Endodermal cell (in vitro differentiated cells): ENCODE measurements around the gene PITPNC1. TPM values are rescaled to one million over a fixed set of nuclear protein-coding genes. Genes with fewer than 3 reads are reported as not detected.

Experiments
- DNase-seq: peaks from one replicate; pipeline ENCODE4 v3.0.0-alpha.2; 2017
- H3K27ac ChIP-seq: 2 replicates; pipeline ENCODE4 v1.5.1; 2013; ENCODE audit warnings: mild to moderate bottlenecking, low read depth, low read length, moderate library complexity
- H3K27me3 ChIP-seq: 2 replicates; pipeline ENCODE4 v1.6.1; 2013; ENCODE audit warnings: mild to moderate bottlenecking, low read length, moderate library complexity; ENCODE audit not compliant: insufficient read depth, control insufficient read depth, poor library complexity, severe bottlenecking
- H3K36me3 ChIP-seq: 2 replicates; pipeline ENCODE4 v1.7.0; 2013; ENCODE audit warnings: mild to moderate bottlenecking, low read length, moderate library complexity; ENCODE audit not compliant: control insufficient read depth, insufficient read depth
- H3K4me1 ChIP-seq: one replicate; pipeline ENCODE4 v1.7.0; 2013; ENCODE audit warnings: low read length; ENCODE audit not compliant: control insufficient read depth, insufficient read depth
- H3K4me3 ChIP-seq: 2 replicates; pipeline ENCODE4 v1.5.1; 2013; ENCODE audit warnings: mild to moderate bottlenecking, low read length, moderate library complexity
- H3K9ac ChIP-seq: 2 replicates; pipeline ENCODE4 v1.6.1; 2013; ENCODE audit warnings: mild to moderate bottlenecking, low read length, moderate library complexity; ENCODE audit not compliant: poor library complexity, severe bottlenecking; ENCODE audit errors: extremely low read depth
- H3K9me3 ChIP-seq: 2 replicates; pipeline ENCODE4 v1.6.1; 2013; ENCODE audit warnings: mild to moderate bottlenecking, low read length, moderate library complexity; ENCODE audit not compliant: control insufficient read depth
- H3K27ac Mint-ChIP-seq: 2 replicates; pipeline ENCODE4 v1.8.0; 2020; ENCODE audit warnings: mixed read lengths
- H3K27me3 Mint-ChIP-seq: 2 replicates; pipeline ENCODE4 v1.8.0; 2021; ENCODE audit warnings: mild to moderate bottlenecking, mixed read lengths; ENCODE audit not compliant: insufficient read depth
- H3K36me3 Mint-ChIP-seq: 2 replicates; pipeline ENCODE4 v1.8.0; 2020; ENCODE audit warnings: low read depth, mixed read lengths
- H3K4me1 Mint-ChIP-seq: 2 replicates; pipeline ENCODE4 v1.8.0; 2020; ENCODE audit warnings: mixed read lengths
- H3K4me3 Mint-ChIP-seq: 2 replicates; pipeline ENCODE4 v1.8.0; 2020; ENCODE audit warnings: mild to moderate bottlenecking, moderate library complexity, mixed read lengths
- H3K9me3 Mint-ChIP-seq: 2 replicates; pipeline ENCODE4 v1.8.0; 2020; ENCODE audit warnings: mild to moderate bottlenecking, mixed read lengths
- CTCF ChIP-seq: fragments of 200-600 bp; sonication (generic); conservative IDR thresholded peaks from 2 replicates; pipeline ENCODE4 v1.5.0; 2021; ENCODE audit warnings: antibody characterized with exemption, mild to moderate bottlenecking
- WGBS, 2 experiments: methylation state at CpG; one replicate each; pipeline versions ENCODE4 v1.1.5 to v1.1.7; 2013; ENCODE audit warnings: missing lambda C conversion rate in 2 of 2, mixed read lengths in 1 of 2; ENCODE audit not compliant: insufficient coverage in 1 of 2, insufficient read length in 1 of 2; 5-methylcytosine and 5-hydroxymethylcytosine counted together
- total RNA-seq, 2 donors: library from RNA; stranded (reverse); fragmentation: NEBNext Ultra II Directional in 1 of 2; extraction: Animal tissue kit (Norgen Biotek cat#: 25700) in 1 of 2; gene quantifications; 2 replicates in 1 of 2; 3 replicates in 1 of 2; pipeline ENCODE4 v1.2.1, GENCODE V29; 2021

The PITPNC1 gene
- total RNA-seq, 2 donors from 2014 or later = 28.9 to 36.4 TPM

DNA sequence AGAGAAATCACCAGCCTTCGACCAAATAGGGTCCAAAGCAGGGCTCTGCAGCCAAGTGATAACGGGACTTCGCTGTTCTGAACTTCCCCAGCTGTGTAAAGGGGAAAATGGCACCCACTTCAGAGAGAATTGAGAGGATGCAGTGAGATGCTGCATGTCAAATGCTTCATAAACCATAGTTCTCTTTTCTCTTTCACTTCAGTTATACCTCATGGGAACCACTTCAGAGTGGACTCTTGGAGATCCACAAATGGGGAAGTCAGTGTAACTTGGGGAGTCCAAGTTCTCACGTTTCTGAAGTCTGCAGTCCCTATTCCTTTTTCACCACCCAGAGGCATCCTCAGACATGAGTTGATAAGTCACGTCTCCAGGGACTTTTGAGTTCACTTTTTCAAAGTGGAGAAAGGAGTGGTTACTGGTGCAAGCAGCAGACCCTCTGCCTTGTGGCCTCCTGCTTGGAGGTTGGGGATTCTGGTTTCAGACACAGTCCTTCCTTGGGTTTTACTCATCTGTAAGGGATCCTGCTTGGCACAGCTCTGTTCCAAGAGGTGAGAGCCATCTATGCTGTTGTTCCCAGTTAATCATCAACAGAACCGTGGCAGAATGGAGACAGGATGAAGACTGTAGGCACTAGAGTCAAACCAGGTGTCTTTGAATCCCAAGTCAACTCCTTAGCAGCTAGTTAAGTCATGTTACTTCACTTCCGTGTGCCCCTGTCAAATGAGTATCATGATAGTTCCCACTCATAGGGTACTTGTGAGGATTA, 217.2 kb downstream of the PITPNC1 start:
- Histone ChIP-seq H3K27ac (no peak overlapping the region), H3K27me3 (no peaks in the 10 kb centered on the region), H3K9me3 (peaks cover 9% of the 10 kb centered on the region), H3K36me3 (no peaks in the 10 kb centered on the region), H3K9ac (no peak overlapping the region), H3K4me3 (no peak overlapping the region), H3K4me1 (no peaks in the 10 kb centered on the region)
- peak; percentile 37 for DNase-seq
- H3K36me3 Mint-ChIP-seq = peaks cover 23% of the 10 kb centered on the region
- H3K27me3 Mint-ChIP-seq = no peaks in the 10 kb centered on the region
- H3K4me1 Mint-ChIP-seq = peaks cover 8% of the 10 kb centered on the region
- H3K4me3 Mint-ChIP-seq = no peak overlapping the region
- 85 to 88% methylated on average over 6 to 7 of the region's 7 CpGs for WGBS, 2 experiments
- H3K9me3 Mint-ChIP-seq = peaks cover 8% of the 10 kb centered on the region
- no peak for TF ChIP-seq CTCF
- H3K27ac Mint-ChIP-seq = no peak overlapping the region

DNA sequence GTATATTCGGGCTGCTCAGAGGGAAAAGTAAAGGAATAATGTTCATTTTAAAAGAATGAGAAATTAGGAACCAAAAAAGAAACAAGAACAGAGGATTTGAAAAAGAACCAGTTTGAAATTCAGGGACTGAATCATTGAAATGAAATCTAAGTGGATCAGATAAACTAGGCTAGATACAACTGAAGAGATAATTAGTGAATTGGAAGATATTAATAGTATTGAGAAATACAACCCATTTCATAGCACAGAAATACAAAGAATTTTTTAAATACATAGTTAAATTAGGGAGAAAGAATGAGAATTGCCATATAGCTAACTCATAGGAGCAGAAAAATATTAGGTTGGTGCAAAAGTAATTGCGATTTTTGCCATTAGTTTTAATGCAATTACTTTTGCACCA, 223.3 kb downstream of the PITPNC1 start:
- 63 to 93% methylated on average over 1 of the region's 2 CpGs for WGBS, 2 experiments
- H3K4me3 ChIP-seq = no peak overlapping the region
- H3K27me3 ChIP-seq = no peaks in the 10 kb centered on the region
- H3K36me3 ChIP-seq = no peaks in the 10 kb centered on the region
- no peak overlapping the region for H3K27ac Mint-ChIP-seq
- DNase-seq = no peak
- no peak overlapping the region for H3K27ac ChIP-seq
- H3K4me1 Mint-ChIP-seq = no peaks in the 10 kb centered on the region
- H3K9me3 Mint-ChIP-seq = peaks cover 5% of the 10 kb centered on the region
- no peaks in the 10 kb centered on the region for H3K27me3 Mint-ChIP-seq
- H3K9me3 ChIP-seq = peaks cover 12% of the 10 kb centered on the region
- H3K36me3 Mint-ChIP-seq = peaks cover 13% of the 10 kb centered on the region
- TF ChIP-seq CTCF = no peak
- no peak overlapping the region for H3K9ac ChIP-seq
- H3K4me1 ChIP-seq = no peaks in the 10 kb centered on the region
- no peak overlapping the region for H3K4me3 Mint-ChIP-seq

DNA sequence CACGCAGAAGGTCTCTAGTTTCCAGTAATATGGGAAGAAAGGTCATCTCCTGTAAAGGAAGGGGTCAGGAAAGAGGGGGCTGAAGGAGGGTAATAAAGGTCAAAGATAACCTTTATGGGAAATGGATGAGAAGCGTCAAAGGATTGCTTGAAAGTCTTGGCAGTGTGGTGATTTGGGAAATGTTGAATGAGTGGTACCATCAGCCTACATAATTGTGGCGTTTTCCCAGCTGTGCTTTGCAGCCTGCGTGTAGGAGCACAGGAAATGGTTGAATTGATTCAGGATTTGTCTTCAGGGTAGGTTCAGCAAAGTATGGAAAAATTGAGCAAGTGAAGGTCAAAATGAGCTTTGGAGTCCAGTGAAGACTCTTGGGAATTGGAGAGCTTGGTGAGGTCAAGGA, 224.8 kb downstream of the PITPNC1 start:
- Histone ChIP-seq H3K9me3 (peaks cover 12% of the 10 kb centered on the region), H3K9ac (no peak overlapping the region), H3K4me1 (no peaks in the 10 kb centered on the region), H3K27me3 (no peaks in the 10 kb centered on the region), H3K36me3 (no peaks in the 10 kb centered on the region), H3K4me3 (no peak overlapping the region), H3K27ac (no peak overlapping the region)
- no peak overlapping the region for H3K4me3 Mint-ChIP-seq
- peaks cover 7% of the 10 kb centered on the region for H3K36me3 Mint-ChIP-seq
- 92 to 93% methylated on average over 4 of the region's 4 CpGs for WGBS, 2 experiments
- no peaks in the 10 kb centered on the region for H3K4me1 Mint-ChIP-seq
- no peak for TF ChIP-seq CTCF
- no peak for DNase-seq
- H3K27ac Mint-ChIP-seq = peak overlapping the region; percentile 6
- H3K9me3 Mint-ChIP-seq = peaks cover 5% of the 10 kb centered on the region
- H3K27me3 Mint-ChIP-seq = no peaks in the 10 kb centered on the region
